ENCODE results near the gene ORC3.
"Not testable (repeated sequence)": the region's sequence is repeated elsewhere in the genome, so short reads cannot be mapped to it uniquely, and the experiment has no call there.

ORC3 gene

DNA sequence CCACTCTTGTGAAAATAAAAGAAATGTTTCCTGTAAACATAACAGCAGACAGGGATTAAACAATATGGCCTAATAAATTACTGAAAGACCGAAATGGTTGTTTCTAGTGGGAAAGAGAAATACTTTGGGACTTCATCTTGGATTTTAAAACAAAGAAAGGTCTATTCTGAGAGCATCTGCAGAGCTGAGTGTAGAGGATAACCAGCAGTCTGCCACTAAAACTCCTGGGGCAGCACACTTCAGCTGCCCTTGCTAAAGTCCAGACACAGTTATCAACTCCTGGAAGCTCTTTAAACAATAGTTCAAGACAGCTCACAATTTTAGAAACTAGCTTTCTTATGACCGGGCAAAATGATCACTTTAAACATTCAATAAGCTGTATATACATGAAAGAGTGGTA lies 73.5 kb downstream of the ORC3 start:
- no peak for DNase-seq

DNA sequence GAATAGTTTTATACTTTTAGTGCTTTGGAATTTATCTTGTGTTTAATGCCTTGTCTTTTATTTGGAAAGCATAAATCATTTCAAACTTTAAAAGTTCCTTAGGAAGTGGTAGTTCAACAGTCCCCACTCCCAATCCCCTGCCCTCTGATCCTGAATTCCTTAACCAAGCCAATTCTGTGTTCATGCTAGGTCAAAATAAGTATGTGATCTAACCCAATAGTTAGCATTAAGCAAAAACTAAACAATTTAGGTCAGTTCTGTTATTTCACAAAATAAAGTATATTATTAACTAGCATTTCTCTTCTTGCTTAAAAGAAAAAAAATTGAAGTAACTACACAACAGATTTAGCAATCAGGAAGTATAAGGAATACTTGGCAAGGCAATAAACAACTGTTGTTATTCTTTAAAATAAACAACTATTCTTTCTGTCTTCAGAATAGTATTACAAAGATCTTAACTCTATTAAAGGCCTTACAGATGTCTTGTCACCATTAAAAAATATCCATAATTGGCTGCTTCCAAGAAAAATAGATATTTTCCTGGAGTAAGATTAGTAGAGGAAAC lies 75.1 kb downstream of the ORC3 start:
- DNase-seq: no peak

DNA sequence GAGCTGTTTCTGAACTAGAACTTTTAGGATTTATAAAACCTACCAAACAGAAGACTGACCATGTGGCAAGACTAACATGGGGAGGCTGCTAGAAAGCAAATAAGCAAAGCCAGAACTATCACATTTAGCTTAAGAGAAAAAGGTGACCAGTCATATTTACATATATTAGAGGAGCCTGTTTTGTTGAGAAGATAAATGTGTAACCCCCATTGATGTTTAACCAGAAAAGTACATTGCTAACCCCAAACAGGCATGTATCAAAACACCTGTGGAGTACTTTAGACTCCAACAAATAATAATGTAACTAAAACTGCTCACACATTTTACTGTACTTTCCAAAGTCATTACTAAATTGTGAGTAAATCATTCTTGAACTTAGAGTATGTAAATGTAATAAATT lies 77.1 kb downstream of the ORC3 start:
- DNase-seq: no peak

DNA sequence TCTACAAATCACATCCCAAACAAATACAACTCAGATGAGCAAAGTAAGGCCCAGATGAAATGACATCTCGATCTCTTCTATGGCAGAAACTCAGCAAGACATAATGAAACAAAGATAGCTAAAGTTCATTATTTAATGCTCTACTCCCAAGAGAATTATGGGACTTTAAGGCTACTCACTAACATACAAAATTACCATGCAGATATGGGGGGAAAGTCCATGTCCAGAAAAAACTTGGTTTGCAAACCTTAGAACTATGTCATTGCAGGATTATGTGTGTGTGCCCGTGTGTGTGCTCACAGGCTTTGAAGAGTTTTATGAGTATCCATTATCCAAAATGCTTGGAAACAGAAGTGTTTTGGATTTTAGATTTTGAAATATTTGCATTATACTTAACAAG lies 78.1 kb downstream of the ORC3 start:
- no peak for DNase-seq

DNA sequence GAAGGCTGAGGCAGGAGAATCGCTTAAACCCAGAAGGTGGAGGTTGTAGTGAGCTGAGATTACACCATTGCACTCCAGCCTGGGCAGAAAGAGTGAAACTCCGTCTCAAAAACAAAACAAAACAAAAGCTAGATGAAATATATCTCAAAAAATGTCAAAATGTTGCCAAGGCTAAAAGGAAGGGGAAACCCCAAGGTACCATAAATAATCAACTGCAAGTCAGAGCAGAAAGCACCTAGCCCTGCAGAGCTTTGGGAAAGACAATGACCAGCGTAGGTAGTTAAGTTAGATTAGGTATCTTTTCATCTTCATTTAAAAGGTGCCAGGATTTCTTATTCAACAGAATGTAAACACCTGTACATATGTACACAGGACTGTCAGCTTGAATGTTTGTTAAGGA lies 79.1 kb downstream of the ORC3 start:
- DNase-seq: no peak

DNA sequence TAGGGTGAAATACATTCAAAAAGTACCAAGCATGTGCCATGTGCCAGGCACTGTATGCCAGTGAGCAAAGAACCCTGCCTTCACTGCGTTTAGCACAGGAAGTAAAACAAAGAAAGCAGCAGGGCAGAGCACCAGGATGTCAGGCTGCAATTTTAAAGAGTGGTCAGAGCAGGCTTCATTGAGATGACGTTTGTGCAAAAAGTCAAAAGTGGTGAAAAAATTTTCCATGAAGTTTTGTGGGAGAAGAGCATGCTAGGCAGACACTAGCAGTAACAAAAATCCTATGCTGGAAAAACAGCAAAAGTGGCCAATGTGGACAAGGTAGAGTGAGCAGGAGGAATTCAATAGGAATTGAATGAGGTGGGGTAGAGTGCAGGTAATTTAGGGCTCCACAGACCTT lies 80.8 kb downstream of the ORC3 start:
- no peak for DNase-seq

DNA sequence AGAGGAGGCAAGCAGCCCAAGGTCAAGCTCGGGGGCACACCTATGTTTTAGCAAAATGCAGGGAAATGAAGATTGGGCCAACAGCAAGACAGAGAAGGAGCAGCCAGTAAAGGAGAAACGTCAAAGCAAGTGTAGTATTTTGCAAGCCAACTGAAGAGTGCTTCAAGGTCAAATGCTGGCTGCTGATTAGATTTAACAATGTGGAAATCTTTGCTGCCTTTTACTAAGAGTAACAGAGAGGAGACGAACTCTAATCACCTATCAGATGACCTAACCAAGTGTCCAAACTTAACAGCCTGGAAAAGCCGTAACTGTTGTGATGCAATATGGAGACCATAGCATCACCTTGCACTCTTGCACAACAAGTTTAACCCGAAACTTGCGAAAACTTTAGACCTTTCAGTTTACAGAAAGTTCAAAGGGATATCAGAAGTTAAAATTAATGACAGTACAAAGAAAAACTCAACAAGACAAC lies 81.7 kb downstream of the ORC3 start:
- DNase-seq: no peak

DNA sequence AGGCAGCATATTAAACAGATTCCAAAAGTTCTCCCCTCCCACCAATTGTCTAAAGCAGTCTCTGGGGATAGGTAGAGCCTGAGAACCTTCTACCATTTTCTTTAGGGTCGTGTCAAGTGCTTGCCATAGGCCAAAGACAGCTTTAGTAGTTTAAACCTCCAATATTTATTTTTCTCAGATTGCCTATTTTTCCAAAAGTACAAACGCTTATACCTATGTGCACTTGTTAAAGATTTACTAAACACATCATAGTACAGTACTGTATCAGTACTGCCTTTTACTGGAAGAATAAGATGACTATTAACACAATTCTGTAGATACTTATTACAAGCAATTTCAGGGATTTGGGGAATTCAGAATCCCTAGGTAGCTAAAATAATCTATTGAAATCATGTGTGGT lies 82.7 kb downstream of the ORC3 start:
- DNase-seq: no peak

DNA sequence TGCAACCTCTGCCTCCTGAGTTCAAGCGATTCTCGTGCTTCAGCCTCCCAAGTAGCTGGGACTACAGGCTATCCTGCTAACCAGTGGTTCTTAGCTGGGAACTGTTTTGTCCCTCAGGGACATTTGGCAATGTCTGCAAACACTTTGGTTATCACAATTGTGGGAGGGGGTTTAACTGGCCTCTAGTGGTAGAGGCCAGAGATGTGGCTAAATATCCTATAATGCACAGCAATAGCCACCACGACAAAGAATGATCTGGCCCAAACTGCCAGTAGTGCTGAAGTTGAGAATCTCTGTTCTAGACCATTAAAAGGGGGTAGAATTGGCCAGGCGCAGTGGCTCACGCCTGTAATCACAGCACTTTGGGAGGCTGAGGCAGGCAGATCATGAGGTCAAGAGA lies 83.3 kb downstream of the ORC3 start:
- DNase-seq: no peak

DNA sequence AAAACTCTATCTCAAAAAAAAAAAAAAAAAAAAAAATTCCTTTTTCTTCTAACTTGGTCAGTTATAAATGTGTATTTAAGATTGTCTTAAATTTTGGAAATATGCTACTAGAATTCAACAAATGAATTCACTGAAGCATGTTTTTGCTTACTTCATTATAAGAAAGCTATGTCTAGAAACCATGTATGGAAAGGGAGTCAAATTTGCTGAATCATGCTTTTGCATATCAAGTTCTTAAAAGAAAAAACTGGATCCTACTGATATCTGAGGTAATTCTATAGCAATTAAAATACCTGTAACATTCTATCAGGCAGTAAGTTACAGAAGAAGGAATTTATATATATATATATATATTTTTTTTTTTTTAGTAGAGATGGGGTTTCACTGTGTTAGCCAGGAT lies 84.4 kb downstream of the ORC3 start:
- DNase-seq: no peak

DNA sequence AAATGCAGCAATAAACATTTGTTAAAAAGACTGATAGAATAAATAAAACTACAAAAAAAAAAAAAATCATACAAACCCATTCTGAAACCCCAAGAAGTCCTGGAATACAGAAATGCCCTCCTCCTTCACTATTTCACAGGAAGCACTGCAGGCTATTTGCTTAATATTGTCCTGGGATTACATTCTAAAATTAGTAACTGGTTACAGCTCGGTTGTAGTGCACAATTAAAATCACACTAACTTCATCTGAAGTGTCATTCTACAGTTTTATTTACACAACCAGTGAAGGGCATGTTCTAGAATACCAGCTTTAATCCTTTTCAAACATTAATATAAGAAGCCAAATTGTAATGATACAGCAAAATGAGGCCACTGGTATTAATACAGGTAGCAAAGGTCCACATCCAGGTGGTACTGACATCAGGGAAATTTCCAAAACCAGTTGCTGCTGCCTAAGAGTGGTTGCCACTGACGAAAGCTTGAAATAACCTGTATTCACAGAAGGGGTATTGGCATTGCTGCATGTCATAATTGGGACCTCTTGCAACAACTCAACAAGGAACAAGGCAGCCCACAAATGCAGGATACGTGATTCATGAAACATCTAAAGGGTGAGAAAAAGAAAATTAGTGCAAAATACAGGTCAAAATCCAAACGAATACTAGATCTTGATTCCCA lies 85.2 kb downstream of the ORC3 start:
- DNase-seq: no peak

DNA sequence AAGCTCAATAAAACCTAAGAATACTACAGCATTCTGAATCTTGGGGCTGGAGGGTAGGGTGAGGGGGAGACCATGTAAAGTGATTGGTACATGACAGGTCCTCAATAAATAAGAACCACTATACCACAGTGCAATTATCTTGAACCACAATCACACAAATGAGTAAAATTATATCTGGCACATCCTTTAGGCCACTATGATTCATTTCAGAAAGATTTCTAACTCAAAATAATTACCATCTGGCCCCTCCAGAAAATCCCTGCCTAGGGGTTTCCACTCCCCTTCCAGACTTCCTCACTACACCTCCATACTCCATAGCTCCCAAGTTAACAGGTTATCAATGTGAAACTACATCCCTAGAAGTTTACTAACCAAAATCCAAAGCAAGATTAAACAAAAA lies 92.4 kb downstream of the ORC3 start:
- no peak for DNase-seq

DNA sequence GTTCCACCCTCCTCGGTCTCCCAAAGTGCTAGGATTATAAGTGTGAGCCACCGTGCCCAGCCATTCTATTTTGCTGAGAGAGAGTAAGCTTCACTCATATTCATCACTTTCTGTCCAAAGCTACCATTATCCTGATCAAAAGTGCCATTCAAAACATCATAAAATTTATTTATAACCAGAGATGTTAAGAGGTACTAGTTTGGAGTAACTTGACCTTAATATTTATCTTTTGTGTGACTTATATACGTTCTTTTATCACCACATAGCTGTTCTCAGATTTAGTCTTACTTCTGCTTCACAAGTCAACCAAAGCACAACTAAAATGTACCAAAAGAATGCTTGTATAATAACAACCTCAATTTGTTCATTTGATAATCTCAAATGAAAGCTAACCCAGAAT lies 94.0 kb downstream of the ORC3 start:
- DNase-seq: no peak

DNA sequence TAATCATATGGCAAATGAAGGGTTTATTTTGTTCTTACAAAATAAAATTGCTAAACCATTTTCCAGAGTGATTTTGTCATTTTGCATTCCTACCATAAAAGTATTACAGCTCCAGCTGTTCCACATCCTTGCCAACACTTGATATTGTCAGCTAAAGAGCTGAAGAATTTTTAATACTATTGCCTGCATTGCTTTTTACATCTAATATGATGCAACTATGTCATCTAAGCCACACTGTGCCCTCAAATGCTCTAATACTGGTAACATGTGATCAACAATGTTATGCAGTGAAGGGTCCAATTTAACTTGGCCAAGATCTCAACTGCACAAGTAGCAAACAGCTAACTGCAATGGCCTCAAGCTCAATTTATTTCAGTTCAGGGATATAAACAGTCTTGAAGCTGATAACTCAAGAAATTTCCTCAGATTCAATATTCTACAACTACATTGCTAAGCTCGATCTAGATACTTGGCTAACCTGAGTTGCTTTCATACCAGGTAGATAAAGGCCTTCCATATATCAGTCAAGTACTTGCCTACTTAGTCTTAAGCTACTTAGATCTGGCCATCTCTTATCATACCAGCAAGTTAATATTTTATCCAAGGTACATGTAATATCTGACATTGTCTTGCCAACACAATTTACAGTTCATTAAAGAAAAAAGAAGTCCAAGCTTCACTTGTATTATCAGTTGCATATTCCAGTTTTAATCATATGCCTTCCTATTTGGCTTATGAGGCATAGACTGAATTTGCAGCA lies 95.1 kb downstream of the ORC3 start:
- DNase-seq: no peak

DNA sequence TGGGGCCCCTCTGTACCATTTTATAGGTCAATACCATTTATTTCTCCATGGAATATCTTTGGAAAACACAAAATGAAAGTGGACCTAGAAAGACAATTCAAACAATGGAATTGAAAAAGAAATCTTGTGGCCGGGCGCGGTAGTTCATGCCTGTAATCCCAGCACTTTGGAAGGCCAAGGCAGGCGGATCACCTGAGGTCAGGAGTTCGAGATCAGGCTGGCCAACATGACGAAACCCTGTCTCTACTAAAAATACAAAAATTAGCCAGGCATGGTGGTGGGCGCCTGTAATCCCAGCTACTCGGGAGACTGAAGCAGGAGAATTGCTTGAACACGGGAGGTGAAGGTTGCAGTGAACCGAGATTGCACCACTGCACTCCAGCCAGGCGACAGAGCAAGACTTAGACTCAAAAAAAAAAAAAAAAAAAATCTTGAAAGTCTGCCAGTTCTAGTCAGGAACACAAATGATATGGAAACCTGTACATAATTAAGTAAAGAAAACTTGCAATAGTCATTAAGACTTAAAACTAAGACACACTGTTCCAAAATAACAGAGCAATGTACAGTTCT lies 96.8 kb downstream of the ORC3 start:
- not testable (repeated sequence) for DNase-seq

DNA sequence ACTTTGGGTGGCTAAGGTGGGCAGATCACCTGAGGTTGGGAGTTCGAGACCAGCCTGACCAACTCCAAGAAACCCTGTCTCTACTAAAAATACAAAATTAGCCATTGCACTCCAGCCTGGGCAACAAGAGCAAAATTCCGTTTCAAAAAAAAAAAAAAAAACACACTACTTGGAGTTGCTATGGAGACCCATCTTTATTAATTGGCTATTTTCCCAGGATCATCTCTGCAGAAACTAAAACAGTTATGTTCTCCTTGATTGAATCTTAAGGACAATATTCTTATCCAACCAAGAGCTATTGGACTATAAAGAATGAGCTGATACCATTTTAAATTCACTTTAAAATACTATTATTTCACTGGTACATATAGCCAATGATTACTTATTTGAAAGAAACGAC lies 97.4 kb downstream of the ORC3 start:
- no peak for DNase-seq

DNA sequence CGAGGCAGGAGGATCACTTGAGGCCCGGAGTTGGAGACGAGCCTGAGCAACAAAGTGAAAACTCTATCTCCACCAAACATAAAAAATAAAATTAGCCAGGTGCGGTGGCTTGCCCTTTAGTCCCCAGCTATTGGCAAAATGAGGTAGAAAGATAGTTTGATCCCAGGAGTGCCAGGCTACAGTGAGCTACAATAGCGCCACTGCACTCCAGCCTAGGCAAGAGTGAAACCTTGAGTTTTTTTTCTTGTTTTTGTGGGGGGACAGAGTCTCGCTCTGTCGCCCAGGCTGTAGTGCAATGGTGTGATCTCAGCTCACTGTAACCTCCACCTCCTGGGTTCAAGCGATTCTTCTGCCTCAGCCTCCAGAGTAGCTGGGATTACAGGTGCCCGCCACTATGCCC lies 98.0 kb downstream of the ORC3 start:
- not testable (repeated sequence) for DNase-seq

DNA sequence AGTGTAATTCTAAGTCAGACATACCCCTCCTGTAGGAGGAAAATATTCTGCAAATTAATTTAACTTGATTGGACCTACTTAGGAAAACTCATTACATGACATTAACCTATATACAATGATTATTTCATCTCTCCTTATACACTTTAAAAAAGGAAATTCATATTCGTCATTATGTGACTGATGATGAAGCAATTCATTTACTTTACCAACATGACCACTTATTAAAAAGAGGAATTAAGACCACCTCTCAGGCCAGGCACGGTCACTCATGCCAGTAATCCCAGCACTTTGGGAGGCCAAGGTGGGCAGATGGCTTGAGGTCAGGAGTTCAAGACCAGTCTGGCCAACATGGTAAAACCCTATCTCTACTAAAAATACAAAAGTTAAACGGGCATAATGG lies 100.5 kb downstream of the ORC3 start:
- DNase-seq: no peak

DNA sequence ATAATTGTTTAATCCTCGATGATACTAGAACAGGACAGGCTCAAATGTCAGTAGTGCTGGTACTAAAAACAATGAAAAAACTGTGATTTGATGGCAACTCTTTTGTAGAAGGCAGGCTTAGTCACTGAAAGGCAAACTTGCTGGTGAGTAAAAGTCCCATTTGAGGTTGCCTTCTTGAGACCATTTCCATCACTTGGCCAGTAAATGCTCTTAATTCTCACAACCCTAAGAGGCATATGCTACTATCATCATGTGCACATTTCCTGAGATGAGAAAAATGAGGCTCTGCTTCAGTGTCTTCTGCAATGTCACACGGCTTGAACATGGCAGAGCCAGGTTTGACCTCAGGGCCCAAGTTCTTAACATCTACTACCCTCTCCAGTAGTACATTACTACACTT lies 102.2 kb downstream of the ORC3 start:
- DNase-seq: no peak

DNA sequence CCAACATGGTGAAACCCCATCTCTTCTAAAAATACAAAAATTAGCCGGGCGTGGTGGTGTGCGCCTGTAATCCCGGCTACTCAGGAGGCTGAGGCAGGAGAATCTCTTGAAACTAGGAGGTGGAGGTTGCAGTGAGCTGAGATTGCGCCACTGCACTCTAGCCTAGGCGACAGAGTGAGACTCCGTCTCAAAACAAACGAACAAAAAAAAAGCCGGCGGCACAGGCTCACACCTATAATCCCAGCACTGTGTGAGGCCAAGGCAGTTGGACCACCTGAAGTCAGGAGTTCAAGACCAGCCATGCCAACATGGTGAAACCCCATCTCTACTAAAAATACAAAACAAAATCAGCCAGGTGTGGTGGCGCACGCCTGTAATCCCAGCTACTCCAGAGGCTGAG lies 106.9 kb downstream of the ORC3 start:
- DNase-seq: not testable (repeated sequence)

DNA sequence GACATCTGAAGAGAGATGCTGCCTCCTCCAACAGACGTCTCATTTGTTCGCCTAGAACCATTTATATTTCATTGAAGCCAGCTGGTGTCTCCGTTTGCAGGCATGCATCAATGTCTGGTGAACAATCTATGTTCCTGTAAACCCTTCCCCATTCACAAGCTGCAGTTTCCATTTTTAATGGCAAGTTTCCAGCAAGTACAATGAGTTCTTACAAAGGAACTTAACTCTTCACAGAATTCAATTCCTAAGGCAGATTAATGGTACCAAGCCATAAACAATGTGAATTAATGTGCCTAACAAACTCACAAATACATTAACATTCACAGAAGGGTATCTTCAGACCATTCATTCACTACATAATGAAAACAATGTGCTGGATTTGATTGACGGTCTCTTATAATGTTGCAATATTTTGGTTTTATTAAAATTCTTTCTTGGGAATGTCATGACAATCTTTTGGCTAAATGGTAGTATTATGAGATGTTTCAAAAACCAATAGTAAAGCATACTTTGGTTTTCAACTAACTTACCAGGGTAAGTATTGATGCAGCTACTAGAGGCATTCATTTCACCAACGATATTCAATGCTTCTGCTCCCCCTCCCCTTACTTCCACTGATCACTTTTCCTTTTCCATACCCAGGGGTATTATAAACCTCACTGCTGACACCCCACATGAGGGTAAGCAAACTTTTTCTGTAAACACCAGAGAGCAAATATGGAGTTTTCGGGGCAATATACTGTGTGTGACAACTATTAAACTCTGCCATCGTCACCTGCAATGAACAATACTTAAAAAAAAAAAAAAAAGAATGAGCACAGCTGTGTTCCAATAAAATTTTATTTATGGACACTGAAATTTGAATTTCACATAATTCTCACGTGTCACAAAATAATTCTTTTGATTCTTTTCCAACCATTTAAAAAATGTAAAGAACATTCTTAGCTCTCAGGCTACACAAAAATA lies 107.9 kb downstream of the ORC3 start:
- DNase-seq: no peak

DNA sequence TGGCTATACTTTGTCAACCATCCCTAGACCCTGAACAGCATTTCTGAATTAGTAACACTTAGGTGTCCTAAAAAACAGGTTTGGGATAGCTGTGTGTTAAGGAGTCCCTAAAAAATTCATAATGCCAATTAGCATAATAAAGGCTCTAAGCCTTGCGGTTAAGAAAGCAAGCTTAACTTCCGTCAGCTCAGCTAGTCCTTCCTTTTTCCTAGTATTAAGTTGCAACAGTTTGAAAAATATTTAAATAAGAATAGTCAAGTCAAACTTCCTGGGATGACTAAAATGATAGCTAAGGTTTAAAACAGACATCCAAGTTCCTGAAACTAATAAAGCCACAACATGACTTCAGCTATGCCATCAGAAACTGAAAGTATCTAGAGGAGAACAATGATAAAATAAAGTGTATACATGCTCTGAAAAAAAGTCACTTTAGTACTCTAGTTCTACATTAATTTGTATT lies 108.6 kb downstream of the ORC3 start:
- DNase-seq: no peak

DNA sequence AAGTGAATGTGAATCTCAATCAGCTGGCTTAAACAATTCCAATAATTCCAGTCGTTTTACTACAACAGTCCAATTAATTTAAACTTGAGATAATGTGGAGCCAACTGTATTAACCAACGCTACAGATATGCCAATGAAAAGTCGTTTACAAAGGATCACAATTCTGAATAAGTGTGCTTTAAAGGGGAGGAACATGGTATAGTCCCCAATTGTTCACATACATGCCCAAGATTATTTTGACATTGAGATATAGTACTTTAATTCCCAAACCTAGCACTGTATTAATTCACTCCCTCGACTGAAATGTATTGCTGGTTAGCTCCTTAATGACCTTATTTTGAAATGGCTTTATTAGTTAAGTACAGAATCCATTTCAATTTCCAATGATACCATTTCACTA lies 109.6 kb downstream of the ORC3 start:
- no peak for DNase-seq

All from activated effector memory CD4-positive, alpha-beta T cell treated with anti-CD3 and anti-CD28 coated beads, Interleukin-2, amount 50 U/mL, for 16 hours (primary cell).